SKM-1 treated with dmso at 0.1 percent for 144 hours (cell line): ENCODE data around the gene ATF4.
A peak's percentile ranks its signal among the peaks of the same experiment; 100 is the strongest.
"Not testable (repeated sequence)": the region's sequence is repeated elsewhere in the genome, so short reads cannot be mapped to it uniquely, and the experiment has no call there.

Source experiments
- DNase-seq: peaks from one replicate; lab custom pipeline; 2025; ENCODE audit not compliant: unreplicated experiment; lab: John Stamatoyannopoulos, UW

ATF4 gene

GRCh38 chr22:39510529-39511149 lies 9.7 kb upstream of the ATF4 start:
- DNase-seq: no peak

DNA sequence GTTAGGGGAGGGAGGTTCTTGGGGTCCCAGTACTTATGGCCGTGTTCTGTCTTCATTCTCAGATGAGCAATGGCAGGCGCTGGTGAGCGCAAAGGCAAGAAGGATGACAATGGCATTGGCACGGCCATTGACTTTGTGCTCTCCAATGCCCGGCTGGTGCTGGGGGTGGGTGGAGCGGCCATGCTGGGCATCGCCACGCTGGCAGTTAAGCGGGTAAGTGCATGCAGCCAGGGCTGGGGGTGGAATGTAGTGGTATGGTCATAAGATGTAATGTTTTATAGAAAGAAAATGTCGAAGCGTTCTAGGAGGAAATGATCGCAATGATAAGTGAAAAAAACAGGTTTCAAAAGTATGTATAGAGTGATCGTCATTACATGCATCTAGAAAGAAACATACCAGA lies 9.1 kb upstream of the ATF4 start:
- DNase-seq: no peak

GRCh38 chr22:39512026-39512425 lies 8.3 kb upstream of the ATF4 start:
- no peak for DNase-seq

GRCh38 chr22:39513791-39514190 lies 6.6 kb upstream of the ATF4 start:
- no peak for DNase-seq

DNA sequence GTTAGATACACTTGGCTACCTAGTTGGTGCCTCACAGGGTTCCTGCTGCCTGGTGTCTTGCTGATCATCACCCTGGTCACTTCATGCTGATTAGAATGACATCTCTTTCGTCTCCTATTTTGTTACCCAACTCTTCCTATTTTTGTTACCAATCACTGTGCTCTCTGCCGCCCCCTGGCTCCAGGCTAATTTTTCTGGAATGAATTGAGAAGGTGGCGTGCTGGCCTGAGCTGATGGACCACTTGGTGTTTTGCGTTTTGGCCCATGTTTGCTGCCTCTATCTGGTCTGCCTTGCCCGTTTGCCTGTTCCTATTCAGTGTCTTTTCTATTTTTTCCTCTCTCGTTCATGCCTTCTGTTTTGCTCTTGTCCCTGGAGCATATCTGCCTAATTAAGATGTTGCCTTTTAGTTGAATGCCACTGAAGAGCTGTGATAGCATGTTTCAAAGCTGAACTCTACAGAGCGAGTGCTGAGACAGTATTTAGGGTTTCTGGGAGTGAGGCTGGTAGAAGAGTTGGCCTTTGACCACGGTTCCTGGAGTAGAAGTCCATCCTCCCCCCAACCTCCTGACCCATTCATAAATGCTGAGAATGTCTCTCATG lies 5.9 kb upstream of the ATF4 start:
- DNase-seq: peak; percentile 54

- DNase-seq: no peak
Observed at GRCh38 chr22:39515266-39516050, 4.9 kb upstream of the ATF4 start.

DNA sequence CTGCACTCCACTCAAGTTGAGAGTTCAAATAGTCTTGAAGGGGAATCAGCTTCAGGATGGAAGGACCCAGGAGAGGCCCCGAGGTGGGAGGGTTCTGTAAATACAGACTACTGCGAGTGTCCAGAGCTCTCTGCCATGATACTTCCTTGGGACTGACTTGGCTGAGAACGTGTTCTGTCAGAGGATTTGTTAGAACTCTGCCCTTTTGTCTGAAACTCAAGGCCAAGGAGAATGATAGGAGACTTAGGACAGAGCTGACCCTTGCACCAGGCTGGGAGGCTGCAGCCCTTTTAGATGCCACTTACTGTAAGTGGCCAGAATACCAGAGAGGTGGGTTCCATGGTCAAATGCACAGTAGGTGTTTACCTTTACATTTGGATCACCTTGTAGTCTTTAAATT lies 2.9 kb upstream of the ATF4 start:
- DNase-seq: no peak

DNA sequence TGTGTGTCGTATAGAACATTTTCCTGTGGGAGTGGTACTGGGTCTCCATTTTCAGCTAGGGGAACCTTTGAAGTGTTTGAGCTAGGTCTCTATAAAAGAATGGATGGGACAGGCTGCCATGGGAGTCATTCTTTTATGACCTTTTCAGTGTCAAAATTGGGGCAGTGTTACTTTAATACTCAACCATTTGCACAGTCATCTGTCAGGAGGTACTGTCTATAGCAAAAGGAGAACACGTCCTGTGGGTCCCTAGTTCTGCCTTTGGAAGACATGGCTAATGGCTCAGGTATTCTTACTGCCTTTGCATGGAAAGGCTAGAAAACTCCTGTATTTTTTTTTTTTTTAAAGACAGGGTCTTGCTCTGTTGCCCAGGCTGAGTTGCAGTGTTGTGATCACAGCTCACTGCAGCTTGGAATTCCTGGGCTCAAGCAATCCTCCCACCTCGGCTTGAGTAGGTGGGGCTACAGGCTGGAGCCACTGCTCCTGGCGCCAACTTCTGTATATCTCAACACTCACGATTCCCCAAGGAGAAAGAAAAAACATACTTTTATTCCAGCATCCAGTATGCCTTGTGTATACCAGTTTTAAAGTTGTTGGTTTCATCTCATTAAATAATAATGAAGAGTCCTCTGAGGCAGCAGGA lies 2.1 kb upstream of the ATF4 start:
- DNase-seq: no peak

- DNase-seq: peak; percentile 31
Observed at GRCh38 chr22:39518996-39519680, 1.2 kb upstream of the ATF4 start.

GRCh38 chr22:39519681-39520225 lies 609 bp upstream of the ATF4 start:
- DNase-seq: peak; percentile 97

- peak; percentile 35 for DNase-seq
Observed at GRCh38 chr22:39521106-39521885, 934 bp downstream of the ATF4 start.

GRCh38 chr22:39522091-39522490 lies 1.7 kb downstream of the ATF4 start:
- DNase-seq: not testable (repeated sequence)

GRCh38 chr22:39522567-39523300 lies 2.4 kb downstream of the ATF4 start:
- DNase-seq: no peak

- no peak for DNase-seq
Observed at GRCh38 chr22:39524089-39524752, 3.9 kb downstream of the ATF4 start.

DNA sequence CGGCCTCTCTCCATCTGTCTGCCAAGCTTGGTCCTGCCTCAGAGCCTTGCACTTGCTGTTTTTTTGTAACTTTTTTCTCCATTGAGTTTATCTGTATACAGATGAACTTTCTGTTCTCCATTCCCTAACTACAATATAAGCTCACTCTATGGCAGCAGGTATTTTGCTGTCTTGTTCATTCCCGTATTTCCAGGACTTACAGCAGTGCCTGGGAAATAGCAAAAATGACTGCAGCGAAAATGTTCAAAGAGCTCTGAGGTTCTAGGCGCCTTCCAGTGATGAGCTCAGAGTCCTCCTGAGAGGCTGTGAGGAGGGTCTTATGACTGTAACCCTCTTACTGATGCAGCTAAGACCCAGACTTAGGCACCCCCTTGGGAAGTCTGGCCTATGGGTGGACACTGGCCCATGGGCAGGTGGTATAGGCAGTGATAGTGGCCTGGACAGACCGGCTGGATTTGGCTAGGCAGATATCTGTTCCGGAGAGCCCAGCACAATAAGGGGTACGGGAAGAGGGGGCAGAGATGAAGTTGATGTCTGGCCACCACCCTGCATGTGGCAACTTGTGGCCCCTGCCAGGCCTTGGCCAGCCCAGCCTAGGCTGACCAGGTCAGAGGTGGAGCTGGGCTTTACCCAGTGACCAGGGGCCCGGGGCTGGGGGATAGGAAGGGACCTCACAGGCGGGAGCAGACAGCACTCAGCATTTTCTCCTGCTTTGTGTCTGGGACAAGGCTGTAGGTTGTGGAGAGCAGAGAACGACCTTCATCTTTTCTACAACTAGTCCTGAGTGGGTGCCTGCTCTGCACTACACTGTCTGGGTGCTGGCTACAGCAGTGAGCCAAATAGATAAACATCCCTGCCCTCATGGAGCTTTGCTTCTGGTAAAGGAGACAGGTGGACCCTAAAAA lies 4.6 kb downstream of the ATF4 start:
- no peak for DNase-seq

DNA sequence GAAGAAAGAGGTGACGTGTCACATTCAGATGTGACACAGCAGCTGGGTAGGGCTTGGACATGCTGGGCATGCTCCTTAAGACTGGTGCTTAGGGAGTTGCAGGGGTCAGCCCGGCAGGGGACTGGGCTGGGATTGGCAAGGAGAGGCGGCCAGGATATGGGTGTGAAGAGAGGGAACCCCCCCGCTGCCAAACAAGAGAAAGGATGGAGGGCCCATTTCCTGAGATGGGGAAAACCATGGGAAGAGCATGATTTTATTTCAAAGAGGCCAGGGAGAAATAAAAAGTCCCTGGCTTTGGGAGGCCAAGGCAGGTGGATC lies 5.3 kb downstream of the ATF4 start:
- DNase-seq: no peak

DNA sequence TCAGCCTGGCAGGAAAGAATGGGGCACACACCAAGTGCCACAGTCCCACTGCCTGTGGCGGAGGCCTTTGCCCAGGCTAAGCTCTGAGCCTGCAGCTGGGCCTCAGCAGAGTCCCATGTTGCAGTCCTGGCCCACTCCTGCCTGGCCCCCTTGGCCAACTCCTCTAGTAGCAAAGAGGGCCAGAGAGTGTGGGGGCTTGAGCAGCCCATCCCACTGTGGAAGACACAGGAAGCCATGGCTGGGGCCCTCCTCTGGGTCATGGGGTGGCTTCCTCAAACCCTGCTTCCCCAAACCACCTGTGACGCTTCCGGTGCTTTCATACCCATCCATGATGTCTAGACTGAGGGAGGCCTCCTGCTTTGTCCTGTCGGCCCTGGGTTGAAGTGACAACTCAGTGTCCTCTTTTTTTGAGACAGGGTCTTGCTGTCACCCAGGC lies 6.4 kb downstream of the ATF4 start:
- peak; percentile 35 for DNase-seq

- no peak for DNase-seq
Observed at GRCh38 chr22:39527481-39527961, 7.2 kb downstream of the ATF4 start.
